Measurements from ENCODE around the gene USP34.

The USP34 gene

GRCh38 chr2:61334466-61334865 lies 136.4 kb downstream of the USP34 start:
- ChIA-PET CTCF (no interaction called here), POLR2A (no interaction called here)
- no peak overlapping the region for H3K27ac ChIP-seq (ENCODE audit: extremely low read depth, low read depth, low read length)
- peaks cover 26 to 61% of the 10 kb centered on the region in 2 experiments for H3K36me3 ChIP-seq (ENCODE audit: control insufficient read depth in 2 of 2, insufficient read depth in 1 of 2, low read length in 2 of 2)
- no peak overlapping the region for H3K4me3 ChIP-seq (ENCODE audit: low read depth, low read length)
- TF ChIP-seq ZNF514 (tag by site-specific recombination; IDR thresholded peaks at IDR 0.05) (no peak), ZNF112 (tag by site-specific recombination; IDR thresholded peaks at IDR 0.05) (no peak)
- H3K9me3 ChIP-seq (ENCODE audit: control insufficient read depth, insufficient read depth, low read depth, low read length) = no peaks in the 10 kb centered on the region
- H3K4me1 ChIP-seq (ENCODE audit: control insufficient read depth, insufficient read depth, low read length) = peaks cover under 1% of the 10 kb centered on the region; the same call in 1 of the 2 replicates

GRCh38 chr2:61328707-61329251 lies 142.1 kb downstream of the USP34 start:
- Histone ChIP-seq H3K36me3 (ENCODE audit: control insufficient read depth in 2 of 2, insufficient read depth in 1 of 2, low read length in 2 of 2) (peaks cover 13 to 35% of the 10 kb centered on the region in 2 experiments), H3K4me1 (ENCODE audit: control insufficient read depth, insufficient read depth, low read length) (peaks cover 10% of the 10 kb centered on the region), H3K9me3 (ENCODE audit: control insufficient read depth, insufficient read depth, low read depth, low read length) (no peaks in the 10 kb centered on the region), H3K4me3 (ENCODE audit: low read depth, low read length) (no peak overlapping the region), H3K27ac (ENCODE audit: extremely low read depth, low read depth, low read length) (peak overlapping the region; percentile 58)
- POLR2A ChIA-PET = no interaction called here
- CTCF ChIA-PET = no interaction called here
- peak; percentile 91 for TF ChIP-seq SP7 (tag by site-specific recombination; IDR thresholded peaks at IDR 0.05)
- peak; percentile 89 for TF ChIP-seq ZNF350 (tag by site-specific recombination; IDR thresholded peaks at IDR 0.05)
- peak; percentile 41; the same call in 1 of the 2 replicates for TF ChIP-seq GLI2 (tag by site-specific recombination; IDR thresholded peaks at IDR 0.05; ENCODE audit: borderline replicate concordance, low read depth)
- TF ChIP-seq ELK4 (IDR thresholded peaks at IDR 0.05; ENCODE audit: borderline replicate concordance, low read depth, low read length) = no peak
- no peak for TF ChIP-seq ZNF704 (tag by site-specific recombination; IDR thresholded peaks at IDR 0.05)
- 0 out of 2 replicates have a peak, but pooled peaks have one; percentile 21 for TF ChIP-seq ZBTB8A (tag by site-specific recombination; IDR thresholded peaks at IDR 0.05)
- no peak for TF ChIP-seq ZNF114 (tag by site-specific recombination; IDR thresholded peaks at IDR 0.05)
- TF ChIP-seq OSR2 (tag by site-specific recombination; IDR thresholded peaks at IDR 0.05) = peak; percentile 90
- no peak for TF ChIP-seq KLF8 (tag by site-specific recombination; IDR thresholded peaks at IDR 0.05)
- no peak for TF ChIP-seq ZNF404 (tag by site-specific recombination; IDR thresholded peaks at IDR 0.05)
- no peak for TF ChIP-seq ZNF311 (tag by site-specific recombination; IDR thresholded peaks at IDR 0.05; ENCODE audit: borderline replicate concordance)
- no peak for TF ChIP-seq ZNF792 (tag by site-specific recombination; IDR thresholded peaks at IDR 0.05)
- TF ChIP-seq ZNF600 (tag by site-specific recombination; IDR thresholded peaks at IDR 0.05) = peak; percentile 76
- TF ChIP-seq KLF16 (tag by site-specific recombination; IDR thresholded peaks at IDR 0.05) = no peak; the same call in 1 of the 2 replicates
- TF ChIP-seq ZNF354C (tag by site-specific recombination; IDR thresholded peaks at IDR 0.05; ENCODE audit: borderline replicate concordance, low read depth) = no peak
- 0 out of 2 replicates have a peak, but pooled peaks have one; percentile 27 for TF ChIP-seq SCRT2 (tag by site-specific recombination; IDR thresholded peaks at IDR 0.05)
- no peak for TF ChIP-seq ZNF274 (IDR thresholded peaks at IDR 0.05; ENCODE audit: low read length)
- no peak for TF ChIP-seq ZNF274 (tag by site-specific recombination; IDR thresholded peaks at IDR 0.05; ENCODE audit: borderline replicate concordance)
- TF ChIP-seq ZSCAN18 (tag by site-specific recombination; IDR thresholded peaks at IDR 0.05) = no peak
- TF ChIP-seq ZXDB (tag by site-specific recombination; IDR thresholded peaks at IDR 0.05) = peak; percentile 57; the same call in 1 of the 2 replicates
- peak; percentile 81; the same call in 1 of the 2 replicates for TF ChIP-seq ZNF362 (tag by site-specific recombination; IDR thresholded peaks at IDR 0.05)
- TF ChIP-seq ZNF335 (tag by site-specific recombination; conservative IDR thresholded peaks at IDR 0.05) = peak; percentile 75
- TF ChIP-seq ZNF18 (tag by site-specific recombination; IDR thresholded peaks at IDR 0.05) = peak; percentile 89
- TF ChIP-seq OVOL3 (tag by site-specific recombination; IDR thresholded peaks at IDR 0.05) = peak; percentile 81
- 0 out of 2 replicates have a peak, but pooled peaks have one; percentile 47 for TF ChIP-seq ZNF324 (tag by site-specific recombination; IDR thresholded peaks at IDR 0.05)
- peak; percentile 94 for TF ChIP-seq MZF1 (tag by site-specific recombination; IDR thresholded peaks at IDR 0.05; ENCODE audit: borderline replicate concordance)
- TF ChIP-seq ZNF701 (tag by site-specific recombination; IDR thresholded peaks at IDR 0.05) = no peak
- peak; percentile 42; the same call in 1 of the 2 replicates for TF ChIP-seq ZSCAN16 (tag by site-specific recombination; IDR thresholded peaks at IDR 0.05)
- TF ChIP-seq ZNF184 (tag by site-specific recombination; IDR thresholded peaks at IDR 0.05) = no peak
